Trophoblast cell (in vitro differentiated cells and primary cell): ENCODE measurements around the gene ZSCAN9.

Experiments
- DNase-seq, 2 donors: peaks; one replicate each; pipeline ENCODE4 v3.0.0-alpha.2; 2016
- H2AFZ ChIP-seq: 2 replicates; pipeline ENCODE4 v1.6.1; 2013; ENCODE audit warnings: low read length, moderate library complexity, mild to moderate bottlenecking; ENCODE audit not compliant: insufficient read depth, poor library complexity
- H2AK5ac ChIP-seq: 2 replicates; pipeline ENCODE4 v1.6.1; 2013; ENCODE audit warnings: mild to moderate bottlenecking, low read length
- H2BK120ac ChIP-seq: 2 replicates; pipeline ENCODE4 v1.6.1; 2013; ENCODE audit warnings: low read length, mild to moderate bottlenecking, moderate library complexity; ENCODE audit not compliant: insufficient read depth, poor library complexity
- H2BK12ac ChIP-seq: 2 replicates; pipeline ENCODE4 v1.6.1; 2013; ENCODE audit warnings: mild to moderate bottlenecking, low read length, moderate library complexity
- H2BK5ac ChIP-seq: 2 replicates; pipeline ENCODE4 v1.6.1; 2013; ENCODE audit warnings: low read length, low read depth, moderate library complexity, mild to moderate bottlenecking; ENCODE audit not compliant: poor library complexity
- H3K14ac ChIP-seq: 2 replicates; pipeline ENCODE4 v1.6.1; 2013; ENCODE audit warnings: mild to moderate bottlenecking, low read length
- H3K18ac ChIP-seq: 2 replicates; pipeline ENCODE4 v1.6.1; 2013; ENCODE audit warnings: mild to moderate bottlenecking, low read length
- H3K23ac ChIP-seq: 2 replicates; pipeline ENCODE4 v1.6.1; 2013; ENCODE audit warnings: low read length
- H3K27ac ChIP-seq: 2 replicates; pipeline ENCODE4 v1.5.1; 2013; ENCODE audit warnings: low read depth, mild to moderate bottlenecking, inconsistent platforms, low read length, moderate library complexity
- H3K27me3 ChIP-seq: 2 replicates; pipeline ENCODE4 v1.6.1; 2013; ENCODE audit warnings: inconsistent platforms, mild to moderate bottlenecking, low read length, moderate library complexity; ENCODE audit not compliant: insufficient read depth
- H3K36me3 ChIP-seq, 2 experiments: 1 replicate in 1 of 2; 2 replicates in 1 of 2; pipeline ENCODE4 v1.6.1; 2013; ENCODE audit warnings: low read length in 2 of 2, mild to moderate bottlenecking in 2 of 2, moderate library complexity in 1 of 2; ENCODE audit not compliant: insufficient read depth in 2 of 2, control insufficient read depth in 1 of 2
- H3K4ac ChIP-seq: 2 replicates; pipeline ENCODE4 v1.6.1; 2013; ENCODE audit warnings: low read depth, mild to moderate bottlenecking, low read length, moderate library complexity
- H3K4me1 ChIP-seq, 2 experiments: 1 replicate in 1 of 2; 2 replicates in 1 of 2; pipeline ENCODE4 v1.6.1; 2013; ENCODE audit warnings: low read length in 2 of 2, mild to moderate bottlenecking in 2 of 2, moderate library complexity in 1 of 2; ENCODE audit not compliant: insufficient read depth in 2 of 2, control insufficient read depth in 1 of 2
- H3K4me2 ChIP-seq: 2 replicates; pipeline ENCODE4 v1.6.1; 2013; ENCODE audit warnings: inconsistent platforms, mild to moderate bottlenecking, low read length, moderate library complexity
- H3K4me3 ChIP-seq: 2 replicates; pipeline ENCODE4 v1.5.1; 2013; ENCODE audit warnings: mild to moderate bottlenecking, low read depth, low read length, inconsistent platforms
- H3K79me1 ChIP-seq: one replicate; pipeline ENCODE4 v1.6.1; 2013; ENCODE audit warnings: low read length
- H3K79me2 ChIP-seq: 2 replicates; pipeline ENCODE4 v1.6.1; 2013; ENCODE audit warnings: low read length, mild to moderate bottlenecking; ENCODE audit not compliant: control insufficient read depth, insufficient read depth, poor library complexity
- H3K9ac ChIP-seq: 2 replicates; pipeline ENCODE4 v1.6.1; 2013; ENCODE audit warnings: mild to moderate bottlenecking, low read length
- H3K9me3 ChIP-seq: 2 replicates; pipeline ENCODE4 v1.6.1; 2013; ENCODE audit warnings: low read depth, mild to moderate bottlenecking, control low read depth, inconsistent platforms, low read length; ENCODE audit not compliant: insufficient read depth
- H4K12ac ChIP-seq: 2 replicates; pipeline ENCODE4 v1.6.1; 2013; ENCODE audit warnings: low read depth, mild to moderate bottlenecking, low read length, moderate library complexity
- H4K8ac ChIP-seq: 2 replicates; pipeline ENCODE4 v1.6.1; 2013; ENCODE audit warnings: low read depth, mild to moderate bottlenecking, low read length, moderate library complexity
- H4K91ac ChIP-seq: one replicate; pipeline ENCODE4 v1.6.1; 2013; ENCODE audit warnings: low read depth, mild to moderate bottlenecking, low read length, moderate library complexity
- WGBS: extraction: QIAGEN DNeasy Blood & Tissue Kit; methylation state at CpG from one replicate; pipeline ENCODE4 v1.1.7; 2013; ENCODE audit warnings: missing lambda C conversion rate; ENCODE audit not compliant: insufficient read length, insufficient coverage; ENCODE audit errors: extremely low coverage; 5-methylcytosine and 5-hydroxymethylcytosine counted together

Gene ZSCAN9

GRCh38 chr6:28217890-28218289, 7.2 kb upstream of the ZSCAN9 start:
- Histone ChIP-seq H3K18ac (no peak overlapping the region), H4K91ac (no peak overlapping the region), H2BK5ac (no peak overlapping the region), H3K79me1 (peaks cover 3% of the 10 kb centered on the region), H4K12ac (peak overlapping the region; percentile 93), H3K36me3 (no peaks in the 10 kb centered on the region), H4K8ac (peak overlapping the region; percentile 98), H3K4me2 (no peak overlapping the region), H3K9me3 (peaks cover 3% of the 10 kb centered on the region), H2AK5ac (no peak overlapping the region), H3K79me2 (peaks cover 3% of the 10 kb centered on the region), H3K4me1 (peaks cover 4 to 6% of the 10 kb centered on the region in 2 experiments), H3K14ac (no peak overlapping the region), H3K9ac (no peak overlapping the region), H3K27me3 (peaks cover 3% of the 10 kb centered on the region), H2BK12ac (no peak overlapping the region), H2BK120ac (no peak overlapping the region), H3K27ac (no peak overlapping the region), H3K23ac (no peak overlapping the region), H3K4ac (no peak overlapping the region), H2AFZ (no peak overlapping the region), H3K4me3 (no peak overlapping the region)
- DNase-seq: no peak
- no CpG with 5 or more reads among the region's 12 CpGs for WGBS

DNA sequence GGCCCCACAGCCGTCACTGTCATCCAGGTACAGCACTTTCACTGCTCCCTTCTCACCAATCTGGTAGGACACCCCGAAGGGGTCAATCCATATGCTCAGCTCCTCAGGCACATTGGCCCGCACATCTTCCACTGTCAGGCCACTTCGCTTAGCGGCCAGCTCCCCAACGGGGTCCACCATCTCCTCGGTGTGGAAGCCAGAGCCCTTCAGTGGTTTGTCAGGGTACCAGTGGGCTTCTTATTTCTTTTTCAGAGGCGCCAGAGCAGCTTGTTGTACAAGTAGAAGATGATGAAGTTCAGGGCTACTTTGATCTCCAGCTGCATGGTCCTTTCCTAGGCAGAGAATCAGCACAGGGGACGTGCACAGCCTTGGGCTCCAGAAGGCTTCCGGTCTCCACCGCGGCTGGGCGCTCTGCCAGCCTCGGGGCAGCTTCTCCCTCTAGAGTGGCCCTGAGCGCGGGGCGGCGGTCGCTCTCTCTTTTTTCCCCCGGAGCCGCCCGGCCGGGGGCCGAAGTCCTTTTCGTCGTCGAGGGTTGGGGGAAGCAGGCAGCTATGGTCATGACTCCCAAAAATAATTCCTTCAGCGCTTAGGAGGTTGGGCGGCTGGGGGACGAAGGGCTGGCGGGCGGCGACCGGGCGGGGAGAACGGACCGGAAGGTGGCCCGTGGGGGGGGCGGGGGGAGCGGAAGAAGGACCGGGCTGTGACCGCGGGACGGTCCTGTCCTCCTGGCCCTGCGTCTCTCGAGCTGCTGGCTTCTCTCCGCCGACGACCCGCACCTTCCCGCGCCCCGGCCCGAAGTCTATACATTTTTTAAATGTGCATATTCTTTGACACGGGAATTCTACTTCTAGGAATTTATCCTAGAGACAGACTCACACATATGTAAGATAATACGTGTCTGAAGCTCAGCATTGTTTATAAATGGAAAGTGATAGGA, 6.5 kb upstream of the ZSCAN9 start:
- H4K91ac ChIP-seq: peak overlapping the region; percentile 81
- WGBS: no CpG with 5 or more reads among the region's 56 CpGs
- no peak overlapping the region for H3K23ac ChIP-seq
- peaks cover 4 to 6% of the 10 kb centered on the region in 2 experiments for H3K4me1 ChIP-seq
- H3K4ac ChIP-seq: peak overlapping the region; percentile 30
- peak overlapping the region; percentile 83 for H3K4me2 ChIP-seq
- peaks cover 3% of the 10 kb centered on the region for H3K9me3 ChIP-seq
- H3K14ac ChIP-seq: peak overlapping the region; percentile 58
- H4K12ac ChIP-seq: peak overlapping the region; percentile 93
- H3K79me2 ChIP-seq: peaks cover 3% of the 10 kb centered on the region
- H2AK5ac ChIP-seq: no peak overlapping the region
- H2AFZ ChIP-seq: peak overlapping the region; percentile 47
- DNase-seq: peak; percentile 70 to 81
- no peaks in the 10 kb centered on the region for H3K36me3 ChIP-seq
- H3K9ac ChIP-seq: no peak overlapping the region
- peaks cover 3% of the 10 kb centered on the region for H3K79me1 ChIP-seq
- H2BK12ac ChIP-seq: no peak overlapping the region
- peak overlapping the region; percentile 41 for H3K18ac ChIP-seq
- peak overlapping the region; percentile 74 for H3K4me3 ChIP-seq
- H4K8ac ChIP-seq: peak overlapping the region; percentile 98
- peaks cover 4% of the 10 kb centered on the region for H3K27me3 ChIP-seq
- no peak overlapping the region for H2BK120ac ChIP-seq
- no peak overlapping the region for H3K27ac ChIP-seq
- peak overlapping the region; percentile 50 for H2BK5ac ChIP-seq

GRCh38 chr6:28220257-28221133, 4.6 kb upstream of the ZSCAN9 start:
- no peak overlapping the region for H4K8ac ChIP-seq
- peaks cover 4% of the 10 kb centered on the region for H3K27me3 ChIP-seq
- no peaks in the 10 kb centered on the region for H3K36me3 ChIP-seq
- peaks cover 7% of the 10 kb centered on the region for H3K79me1 ChIP-seq
- peak in 1 of 2 donors; percentile 65 for DNase-seq
- no peak overlapping the region for H3K23ac ChIP-seq
- no peak overlapping the region for H2BK12ac ChIP-seq
- no peak overlapping the region for H3K4ac ChIP-seq
- no peak overlapping the region for H3K4me2 ChIP-seq
- H2AFZ ChIP-seq: no peak overlapping the region
- H4K91ac ChIP-seq: no peak overlapping the region
- H3K9me3 ChIP-seq: peaks cover 2% of the 10 kb centered on the region
- H2BK5ac ChIP-seq: no peak overlapping the region
- H2BK120ac ChIP-seq: no peak overlapping the region
- no peak overlapping the region for H3K27ac ChIP-seq
- H2AK5ac ChIP-seq: no peak overlapping the region
- H3K9ac ChIP-seq: no peak overlapping the region
- H4K12ac ChIP-seq: no peak overlapping the region
- peaks cover 4 to 6% of the 10 kb centered on the region in 2 experiments for H3K4me1 ChIP-seq
- H3K14ac ChIP-seq: no peak overlapping the region
- peaks cover 3% of the 10 kb centered on the region for H3K79me2 ChIP-seq
- WGBS: no CpG with 5 or more reads among the region's 6 CpGs
- H3K18ac ChIP-seq: no peak overlapping the region
- H3K4me3 ChIP-seq: no peak overlapping the region
